Epithelial cell of proximal tubule (primary cell): ENCODE results near the gene ENPP4. TPM values are rescaled to one million over a fixed set of nuclear protein-coding genes. Genes with fewer than 3 reads are reported as not detected.

Experiments
- DNase-seq: peaks from one replicate; pipeline ENCODE4 v3.0.0-alpha.2; 2011; ENCODE audit warnings: low read depth
- H3K4me3 ChIP-seq: 2 replicates; pipeline ENCODE4 v1.5.1; 2011; ENCODE audit warnings: low read depth, mild to moderate bottlenecking, low read length
- total RNA-seq: library from RNA; depleted of rRNA; stranded (reverse); fragments of >200 nt; gene quantifications from 2 replicates; pipeline ENCODE4 v1.2.3, GENCODE V29; 2015
- TF ChIP-seq, protein P1 (sequence below): conservative IDR thresholded peaks from 2 replicates; pipeline ENCODE4 v1.5.1; 2012; ENCODE audit warnings: low read depth, mild to moderate bottlenecking, low read length

Gene ENPP4
- total RNA-seq, 1 donor from 2014 or later = 8.1 TPM

- TF ChIP-seq, protein P1, sequence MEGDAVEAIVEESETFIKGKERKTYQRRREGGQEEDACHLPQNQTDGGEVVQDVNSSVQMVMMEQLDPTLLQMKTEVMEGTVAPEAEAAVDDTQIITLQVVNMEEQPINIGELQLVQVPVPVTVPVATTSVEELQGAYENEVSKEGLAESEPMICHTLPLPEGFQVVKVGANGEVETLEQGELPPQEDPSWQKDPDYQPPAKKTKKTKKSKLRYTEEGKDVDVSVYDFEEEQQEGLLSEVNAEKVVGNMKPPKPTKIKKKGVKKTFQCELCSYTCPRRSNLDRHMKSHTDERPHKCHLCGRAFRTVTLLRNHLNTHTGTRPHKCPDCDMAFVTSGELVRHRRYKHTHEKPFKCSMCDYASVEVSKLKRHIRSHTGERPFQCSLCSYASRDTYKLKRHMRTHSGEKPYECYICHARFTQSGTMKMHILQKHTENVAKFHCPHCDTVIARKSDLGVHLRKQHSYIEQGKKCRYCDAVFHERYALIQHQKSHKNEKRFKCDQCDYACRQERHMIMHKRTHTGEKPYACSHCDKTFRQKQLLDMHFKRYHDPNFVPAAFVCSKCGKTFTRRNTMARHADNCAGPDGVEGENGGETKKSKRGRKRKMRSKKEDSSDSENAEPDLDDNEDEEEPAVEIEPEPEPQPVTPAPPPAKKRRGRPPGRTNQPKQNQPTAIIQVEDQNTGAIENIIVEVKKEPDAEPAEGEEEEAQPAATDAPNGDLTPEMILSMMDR = no peak
Observed at GRCh38 chr6:46098678-46099077, 31.1 kb upstream of the ENPP4 start.

GRCh38 chr6:46099952-46100351, 29.8 kb upstream of the ENPP4 start:
- H3K4me3 ChIP-seq = no peak overlapping the region
- DNase-seq = no peak
- TF ChIP-seq, protein P1 = no peak

More at GRCh38 chr6:46098678-46099077, 31.1 kb upstream of the ENPP4 start:
- DNase-seq = no peak
- H3K4me3 ChIP-seq = no peak overlapping the region

GRCh38 chr6:46102123-46102522, 27.7 kb upstream of the ENPP4 start:
- DNase-seq = no peak
- TF ChIP-seq, protein P1 = no peak
- no peak overlapping the region for H3K4me3 ChIP-seq

DNA sequence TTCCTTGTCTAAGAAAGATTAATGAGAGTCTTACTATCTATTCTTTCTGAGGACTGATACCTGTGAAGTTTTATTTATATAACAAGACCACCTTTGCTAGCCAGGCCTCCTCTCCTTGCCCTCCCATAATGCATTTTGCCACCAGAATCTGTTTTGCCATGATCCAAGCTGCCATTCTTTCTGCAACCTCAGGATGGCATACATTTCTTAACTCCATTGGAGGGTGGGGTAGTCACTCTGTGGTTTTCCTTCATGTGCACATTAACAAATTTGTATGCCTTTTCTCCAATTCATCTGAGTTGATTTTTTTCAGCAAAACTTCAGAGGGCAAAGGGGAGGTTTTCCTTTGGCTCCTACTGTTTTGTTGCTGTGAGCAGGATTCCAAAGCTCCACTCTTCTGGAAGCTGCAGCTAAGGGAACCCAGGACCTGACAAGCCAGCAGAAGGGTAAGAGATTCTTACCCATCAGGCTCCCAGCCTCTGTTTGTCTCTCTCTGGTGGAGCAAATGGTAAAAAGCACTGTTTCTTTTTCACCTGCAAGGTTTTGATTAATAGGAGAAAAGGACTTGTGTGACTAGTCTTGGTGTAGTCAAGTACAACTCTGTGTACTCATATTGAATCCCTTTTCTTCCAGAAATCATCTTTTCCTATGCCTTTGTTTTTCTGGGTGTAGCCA, 26.2 kb upstream of the ENPP4 start:
- TF ChIP-seq, protein P1 = peak; percentile 40
- no peak overlapping the region for H3K4me3 ChIP-seq
- DNase-seq = no peak

- TF ChIP-seq, protein P1 = no peak
- H3K4me3 ChIP-seq = no peak overlapping the region
- no peak for DNase-seq
Observed at GRCh38 chr6:46104209-46104608, 25.6 kb upstream of the ENPP4 start.

GRCh38 chr6:46105568-46105967, 24.2 kb upstream of the ENPP4 start:
- TF ChIP-seq, protein P1 = no peak
- DNase-seq = no peak
- no peak overlapping the region for H3K4me3 ChIP-seq

- no peak for DNase-seq
- TF ChIP-seq, protein P1 = no peak
- H3K4me3 ChIP-seq = no peak overlapping the region
Observed at GRCh38 chr6:46113370-46113769, 16.4 kb upstream of the ENPP4 start.
